HepG2 (cell line): ENCODE measurements around the gene CLNS1A. TPM values are rescaled to one million over a fixed set of nuclear protein-coding genes. Genes with fewer than 3 reads are reported as not detected.

Source experiments
- ATAC-seq: fragments of 200-7000 bp; cut with Tn5 transposase; 3 replicates; pipeline ENCODE4 v1.9.1; 2020; ENCODE audit warnings: mild to moderate bottlenecking, moderate library complexity
- BruUV-seq: library from RNA; stranded (reverse); fragments of 400-500 nt; replicated peaks from 2 replicates; lab custom pipeline; 2021; lab: Mats Ljungman, UMichigan
- CTCF ChIA-PET: fragments of 300-600 bp; formaldehyde crosslinking; extraction: SDS; loops from one replicate; lab custom pipeline; 2021; ENCODE audit warnings: low total read pairs, inconsistent platforms, low intra/inter-chr PET ratio; lab: Yijun Ruan, JAX
- POLR2A ChIA-PET: fragments of 350-600 bp; sonication (Branson Sonifier 250); formaldehyde crosslinking; loops from one replicate; lab custom pipeline; 2020; ENCODE audit warnings: antibody characterized with exemption, inconsistent platforms; lab: Yijun Ruan, JAX
- DNase-seq: peaks from one replicate; pipeline ENCODE4 v3.0.0-alpha.2; 2015; ENCODE audit warnings: low spot score
- FAIRE-seq: peaks from 3 replicates; lab custom pipeline; 2011; peaks lifted over from hg19 to GRCh38; lab: Jason Lieb, UNC
- H2AFZ ChIP-seq: one replicate; pipeline ENCODE4 v1.6.1; 2011; ENCODE audit warnings: low read length, inconsistent platforms
- H3K27ac ChIP-seq: fragments of 300-600 bp; 3 replicates; pipeline ENCODE4 v1.8.0; 2011; ENCODE audit warnings: mixed run types, mild to moderate bottlenecking, mixed read lengths, low read length, inconsistent platforms; ENCODE audit not compliant: insufficient read depth; ENCODE audit errors: extremely low read length
- H3K27me3 ChIP-seq, 2 experiments: fragments of 200-600 bp in 1 of 2; 2 replicates in 1 of 2; 3 replicates in 1 of 2; pipeline versions ENCODE4 v1.6.0 to v1.8.0; 2011; ENCODE audit warnings: low read length in 2 of 2, mild to moderate bottlenecking in 2 of 2, moderate library complexity in 2 of 2, inconsistent platforms in 1 of 2; ENCODE audit not compliant: insufficient read depth in 2 of 2, control insufficient read depth in 1 of 2
- H3K36me3 ChIP-seq, 2 experiments: fragments of 200-600 bp in 1 of 2; replicated peaks in 1 of 2; 2 replicates in 1 of 2; 3 replicates in 1 of 2; pipeline versions ENCODE4 v1.5.1 to v1.8.0; 2011; ENCODE audit warnings: low read length in 2 of 2, inconsistent platforms in 1 of 2; ENCODE audit not compliant: insufficient read depth in 2 of 2, control insufficient read depth in 1 of 2
- H3K4me1 ChIP-seq: 2 replicates; pipeline ENCODE4 v1.5.1; 2012; ENCODE audit warnings: low read length, inconsistent platforms; ENCODE audit not compliant: insufficient read depth
- H3K4me2 ChIP-seq: 2 replicates; pipeline ENCODE4 v1.6.0; 2011; ENCODE audit warnings: low read depth, low read length, inconsistent platforms
- H3K4me3 ChIP-seq, 3 experiments: fragments of 200-600 bp in 1 of 3; sonication (generic), shearing (Covaris generic) in 1 of 3; replicated peaks in 1 of 3; 2 replicates each; pipeline ENCODE4 v1.5.1; 2011 to 2016; ENCODE audit warnings: low read length in 3 of 3, inconsistent platforms in 2 of 3, low read depth in 2 of 3, mild to moderate bottlenecking in 2 of 3, control low read depth in 1 of 3, mixed read lengths in 1 of 3; ENCODE audit not compliant: insufficient read depth in 1 of 3
- H3K79me2 ChIP-seq: one replicate; pipeline ENCODE4 v1.6.1; 2011; ENCODE audit warnings: low read length, inconsistent platforms; ENCODE audit not compliant: insufficient read depth
- H3K9ac ChIP-seq: 2 replicates; pipeline ENCODE4 v1.6.0; 2011; ENCODE audit warnings: mild to moderate bottlenecking, low read depth, low read length, inconsistent platforms; ENCODE audit not compliant: insufficient read depth
- H3K9me3 ChIP-seq: 2 replicates; pipeline ENCODE4 v1.5.1; 2012; ENCODE audit warnings: mild to moderate bottlenecking, low read length
- H4K20me1 ChIP-seq: 2 replicates; pipeline ENCODE4 v1.6.0; 2011; ENCODE audit warnings: inconsistent platforms, mild to moderate bottlenecking, low read length, moderate library complexity; ENCODE audit not compliant: insufficient read depth
- ATF7-NPFF ChIP-seq: sonication (generic); formaldehyde crosslinking; IDR thresholded peaks from 2 replicates; pipeline ENCODE4 v1.8.1; 2023; ENCODE audit warnings: mild to moderate bottlenecking, low read depth, missing genetic modification reagents, moderate library complexity
- CAMTA2 ChIP-seq: sonication (generic); formaldehyde crosslinking; IDR thresholded peaks from 2 replicates; pipeline ENCODE4 v1.4.0; 2020; ENCODE audit warnings: mild to moderate bottlenecking, missing genetic modification reagents, borderline replicate concordance
- FOXJ3 ChIP-seq: sonication (generic); formaldehyde crosslinking; IDR thresholded peaks from 2 replicates; pipeline ENCODE4 v1.4.0; 2020; ENCODE audit warnings: missing genetic modification reagents, mild to moderate bottlenecking, borderline replicate concordance
- HDAC1 ChIP-seq: sonication (generic); formaldehyde crosslinking; IDR thresholded peaks from 2 replicates; pipeline ENCODE4 v1.5.1; 2020; ENCODE audit warnings: mild to moderate bottlenecking, missing genetic modification reagents
- MATR3 ChIP-seq: sonication (generic); formaldehyde crosslinking; IDR thresholded peaks from 2 replicates; pipeline ENCODE4 v1.4.0; 2020; ENCODE audit warnings: missing genetic modification reagents
- NFRKB ChIP-seq: fragments of 450-650 bp; IDR thresholded peaks from 2 replicates; pipeline ENCODE4 v1.6.1; 2017
- REXO4 ChIP-seq: sonication (generic); formaldehyde crosslinking; IDR thresholded peaks from 2 replicates; pipeline ENCODE4 v1.8.0; 2022; ENCODE audit warnings: missing genetic modification reagents, mild to moderate bottlenecking, borderline replicate concordance
- SCMH1 ChIP-seq: sonication (generic); formaldehyde crosslinking; IDR thresholded peaks from 2 replicates; pipeline ENCODE4 v1.9.0; 2021; ENCODE audit warnings: missing genetic modification reagents, mild to moderate bottlenecking, borderline replicate concordance
- SP1 ChIP-seq, 2 experiments: fragments of 450-650 bp in 1 of 2; sonication (generic) in 1 of 2; formaldehyde crosslinking in 1 of 2; IDR thresholded peaks; 2 replicates each; pipeline versions ENCODE4 v1.4.0 to v1.6.1; 2016 to 2020; ENCODE audit warnings: missing genetic modification reagents in 1 of 2
- SPEN ChIP-seq: sonication (generic); formaldehyde crosslinking; IDR thresholded peaks from 2 replicates; pipeline ENCODE4 v1.5.1; 2020; ENCODE audit warnings: low read depth, mild to moderate bottlenecking, missing genetic modification reagents
- ZNF761 ChIP-seq: sonication (generic); formaldehyde crosslinking; conservative IDR thresholded peaks from 2 replicates; pipeline ENCODE4 v1.4.0; 2020; ENCODE audit warnings: mild to moderate bottlenecking, missing genetic modification reagents
- ZNF775 ChIP-seq: sonication (generic); formaldehyde crosslinking; IDR thresholded peaks from 2 replicates; pipeline ENCODE4 v1.4.0; 2020; ENCODE audit warnings: missing genetic modification reagents, mild to moderate bottlenecking, moderate library complexity, borderline replicate concordance
- ZNF883 ChIP-seq: sonication (generic); formaldehyde crosslinking; IDR thresholded peaks from 2 replicates; pipeline ENCODE4 v1.5.1; 2020; ENCODE audit warnings: mild to moderate bottlenecking, missing genetic modification reagents; ENCODE audit errors: not compliant biosample characterization
- ZSCAN21 ChIP-seq: sonication (generic); formaldehyde crosslinking; IDR thresholded peaks from 2 replicates; pipeline ENCODE4 v1.8.0; 2022; ENCODE audit warnings: mild to moderate bottlenecking, missing genetic modification reagents, moderate library complexity, borderline replicate concordance
- WGBS: methylation state at CpG from one replicate; pipeline ENCODE4 v1.1.6; 2017; ENCODE audit warnings: low lambda C conversion rate; 5-methylcytosine and 5-hydroxymethylcytosine counted together
- in situ Hi-C: cut with HindIII; loops from 2 replicates; pipeline ENCODE4 v1.10.0; 2017; ENCODE audit warnings: low pct_unique_long_range_greater_than_20kb; ENCODE audit not compliant: extremely low pct_ligation_motif_present
- intact Hi-C: fragments of 100-400 bp; cut with micrococcal nuclease; formaldehyde crosslinking; loops from one replicate; pipeline ENCODE4 v1.10.0; 2022; ENCODE audit not compliant: unreplicated experiment
- polyA plus RNA-seq, 8 experiments: library from polyadenylated mRNA; depleted of rRNA in 3 of 8; stranded (reverse) in 7 of 8; unstranded in 1 of 8; fragments of >200 nt; fragmentation: Illumina TruSeq in 4 of 8; extraction: Trizol in 4 of 8; gene quantifications; 2 replicates each; pipeline versions ENCODE4 v1.2.1 to v1.2.3, GENCODE V29; 2011 to 2016; ENCODE audit warnings: low read depth in 4 of 8, missing spikeins in 1 of 8, mixed read lengths in 1 of 8; ENCODE audit not compliant: insufficient read depth in 1 of 8
- total RNA-seq, 5 experiments: library from RNA; depleted of rRNA; stranded (reverse); fragments of >200 nt; fragmentation: Illumina TruSeq; extraction: Trizol; gene quantifications; 2 replicates each; pipeline ENCODE4 v1.2.3, GENCODE V29; 2016; ENCODE audit warnings: low read depth in 1 of 5
- TF ChIP-seq, protein P1 (sequence below): sonication (generic); formaldehyde crosslinking; conservative IDR thresholded peaks from 2 replicates; pipeline ENCODE4 v1.5.0; 2020; ENCODE audit warnings: missing genetic modification reagents

The CLNS1A gene
- total and polyA plus RNA-seq, 2 of the 13 experiments (the other 11 are each of a cell fraction or from before 2014, with no cell fraction given), result 158 to 219 TPM

- Histone ChIP-seq H2AFZ (no peak overlapping the region), H3K4me2 (no peak overlapping the region), H3K36me3 (no peaks in the 10 kb centered on the region), H3K27me3 (no peaks in the 10 kb centered on the region), H3K9ac (no peak overlapping the region), H3K27ac (no peak overlapping the region), H3K4me1 (peaks cover 15% of the 10 kb centered on the region; the same call in 1 of the 2 replicates)
- no peak for FAIRE-seq
- WGBS, result 77% methylated on average over 4 of the region's 4 CpGs
- in situ Hi-C loops, result no loop called here
- POLR2A ChIA-PET, result no interaction called here
- TF ChIP-seq ZSCAN21, result no peak
- TF ChIP-seq SPEN (CRISPR knock-in tag), result no peak
- no peak for TF ChIP-seq ZNF775 (CRISPR knock-in tag)
- no peak for TF ChIP-seq REXO4 (CRISPR knock-in tag)
- TF ChIP-seq CAMTA2, result no peak
- TF ChIP-seq FOXJ3, result no peak
- TF ChIP-seq ZNF883, result no peak
- no peak for TF ChIP-seq ZNF761 (CRISPR knock-in tag)
- TF ChIP-seq NFRKB, result no peak
- no peak for TF ChIP-seq HDAC1 (CRISPR knock-in tag)
- TF ChIP-seq MATR3 (CRISPR knock-in tag), result no peak
- no peak for TF ChIP-seq SP1 (IDR thresholded peaks at IDR 0.05)
- TF ChIP-seq SP1 (CRISPR knock-in tag; IDR thresholded peaks at IDR 0.05), result no peak
- no peak for TF ChIP-seq SCMH1 (CRISPR knock-in tag)
- TF ChIP-seq, protein P1, sequence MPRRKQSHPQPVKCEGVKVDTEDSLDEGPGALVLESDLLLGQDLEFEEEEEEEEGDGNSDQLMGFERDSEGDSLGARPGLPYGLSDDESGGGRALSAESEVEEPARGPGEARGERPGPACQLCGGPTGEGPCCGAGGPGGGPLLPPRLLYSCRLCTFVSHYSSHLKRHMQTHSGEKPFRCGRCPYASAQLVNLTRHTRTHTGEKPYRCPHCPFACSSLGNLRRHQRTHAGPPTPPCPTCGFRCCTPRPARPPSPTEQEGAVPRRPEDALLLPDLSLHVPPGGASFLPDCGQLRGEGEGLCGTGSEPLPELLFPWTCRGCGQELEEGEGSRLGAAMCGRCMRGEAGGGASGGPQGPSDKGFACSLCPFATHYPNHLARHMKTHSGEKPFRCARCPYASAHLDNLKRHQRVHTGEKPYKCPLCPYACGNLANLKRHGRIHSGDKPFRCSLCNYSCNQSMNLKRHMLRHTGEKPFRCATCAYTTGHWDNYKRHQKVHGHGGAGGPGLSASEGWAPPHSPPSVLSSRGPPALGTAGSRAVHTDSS (CRISPR knock-in tag), result no peak
- TF ChIP-seq ATF7-NPFF (CRISPR knock-in tag), result no peak
- TF ChIP-seq, all 625 proteins: peak for 0
- intact Hi-C loops, result no loop called here
- no peaks in the 10 kb centered on the region for H3K79me2 ChIP-seq
- H4K20me1 ChIP-seq, result no peaks in the 10 kb centered on the region
- no peak overlapping the region for H3K4me3 ChIP-seq
- DNase-seq (no peak), ATAC-seq (no peak)
- BruUV-seq, result no TSS peak
- no peaks in the 10 kb centered on the region for H3K9me3 ChIP-seq
- CTCF ChIA-PET, result no interaction called here
Observed at GRCh38 chr11:77658213-77659013, 20.8 kb upstream of the CLNS1A start.
